HG03139 (cell line): ENCODE results near the gene DDX23.
"Not testable (repeated sequence)": the region's sequence is repeated elsewhere in the genome, so short reads cannot be mapped to it uniquely, and the experiment has no call there.

ENCODE experiments used
- ATAC-seq: cut with Tn5 transposase; IDR thresholded peaks from one replicate; pipeline ENCODE4 v1.9.1; 2021; ENCODE audit not compliant: unreplicated experiment

DDX23 gene

GRCh38 chr12:48863291-48863690 lies 11.3 kb upstream of the DDX23 start:
- ATAC-seq = no peak

- no peak for ATAC-seq
These were observed 10.8 kb upstream of the DDX23 start for GRCh38 chr12:48862760-48863159.

GRCh38 chr12:48861111-48861510 lies 9.1 kb upstream of the DDX23 start:
- no peak for ATAC-seq

- not testable (repeated sequence) for ATAC-seq
These were observed 8.3 kb upstream of the DDX23 start for GRCh38 chr12:48860236-48860635.

- ATAC-seq = no peak
These were observed 7.6 kb upstream of the DDX23 start for GRCh38 chr12:48859607-48860006.

GRCh38 chr12:48858043-48858442 lies 6.1 kb upstream of the DDX23 start:
- no peak for ATAC-seq

- ATAC-seq = no peak
These were observed 5.5 kb upstream of the DDX23 start for GRCh38 chr12:48857278-48857994.

- ATAC-seq = no peak
These were observed 4.4 kb upstream of the DDX23 start for GRCh38 chr12:48856379-48856778.

GRCh38 chr12:48854932-48855331 lies 3.0 kb upstream of the DDX23 start:
- not testable (repeated sequence) for ATAC-seq

GRCh38 chr12:48854488-48854887 lies 2.5 kb upstream of the DDX23 start:
- no peak for ATAC-seq

GRCh38 chr12:48852734-48853688 lies 1.0 kb upstream of the DDX23 start:
- peak; percentile 40 for ATAC-seq

GRCh38 chr12:48842021-48842420 lies 9.9 kb downstream of the DDX23 start:
- not testable (repeated sequence) for ATAC-seq

- ATAC-seq = no peak
These were observed 13.9 kb downstream of the DDX23 start for GRCh38 chr12:48838048-48838447.

GRCh38 chr12:48832321-48833060 lies 19.5 kb downstream of the DDX23 start:
- no peak for ATAC-seq

GRCh38 chr12:48831257-48831656 lies 20.7 kb downstream of the DDX23 start:
- ATAC-seq = no peak

GRCh38 chr12:48828841-48829575 lies 23.0 kb downstream of the DDX23 start:
- no peak for ATAC-seq

GRCh38 chr12:48828293-48828692 lies 23.7 kb downstream of the DDX23 start:
- no peak for ATAC-seq

GRCh38 chr12:48827513-48828096 lies 24.4 kb downstream of the DDX23 start:
- ATAC-seq = no peak

GRCh38 chr12:48827026-48827425 lies 24.9 kb downstream of the DDX23 start:
- no peak for ATAC-seq

- ATAC-seq = no peak
These were observed 25.6 kb downstream of the DDX23 start for GRCh38 chr12:48826209-48826855.
